Thyroid gland (tissue), 4 donors: ENCODE results near the gene SYT1. TPM values are rescaled to one million over a fixed set of nuclear protein-coding genes. Genes with fewer than 3 reads are reported as not detected.

Experiments
- DNase-seq, 2 donors: peaks; one replicate each; pipeline ENCODE4 v3.0.0-alpha.2; 2019
- H3K27ac ChIP-seq, 3 donors: fragments of 200-600 bp; sonication (generic); 1 replicate in 2 of 3; 2 replicates in 1 of 3; pipeline ENCODE4 v1.5.1; 2016 to 2019; ENCODE audit warnings: mild to moderate bottlenecking in 1 of 3, moderate library complexity in 1 of 3
- H3K27me3 ChIP-seq: fragments of 200-600 bp; sonication (generic); one replicate; pipeline ENCODE4 v1.5.1; 2019
- H3K36me3 ChIP-seq, 2 donors: fragments of 200-600 bp; sonication (generic); one replicate each; pipeline ENCODE4 v1.5.1; 2016 to 2019
- H3K4me1 ChIP-seq, 2 donors: fragments of 200-600 bp; sonication (generic); one replicate each; pipeline ENCODE4 v1.5.1; 2017 to 2019
- H3K4me3 ChIP-seq, 3 donors: fragments of 200-600 bp; sonication (generic); replicated peaks in 1 of 3; 1 replicate in 2 of 3; 2 replicates in 1 of 3; pipeline ENCODE4 v1.5.1; 2016; ENCODE audit warnings: mild to moderate bottlenecking in 1 of 3
- H3K9me3 ChIP-seq: fragments of 200-600 bp; sonication (generic); one replicate; pipeline ENCODE4 v1.5.1; 2017
- CTCF ChIP-seq, 6 experiments: fragments of 200-600 bp in 3 of 6; fragments of 450-650 bp in 3 of 6; sonication (generic) in 3 of 6; IDR thresholded peaks; one replicate each; pipeline ENCODE4 v1.5.1; 2016 to 2019; ENCODE audit warnings: antibody characterized with exemption in 6 of 6, mild to moderate bottlenecking in 2 of 6, inconsistent platforms in 1 of 6, moderate library complexity in 1 of 6
- POLR2A ChIP-seq, 2 donors: fragments of 450-650 bp; IDR thresholded peaks; one replicate each; pipeline ENCODE4 v1.6.1; 2017; ENCODE audit warnings: antibody characterized with exemption in 2 of 2, mild to moderate bottlenecking in 2 of 2, moderate library complexity in 1 of 2
- WGBS, 2 donors: methylation state at CpG; one replicate each; pipeline ENCODE4 v1.1.5; 2017; 5-methylcytosine and 5-hydroxymethylcytosine counted together
- intact Hi-C: fragments of 100-400 bp; cut with DNase I; formaldehyde crosslinking; loops from one replicate; pipeline ENCODE4 v1.15.1; 2023
- microRNA counts, 2 donors: library from miRNA; unstranded; fragments of <30 nt; microRNA quantifications; one replicate each; lab custom pipeline; 2016 to 2017
- microRNA-seq: library from miRNA; unstranded; fragments of <30 nt; microRNA quantifications from one replicate; pipeline ENCODE4, GENCODE V29; 2016
- small RNA-seq: library from RNA; depleted of rRNA; stranded (forward); fragments of <200 nt; gene quantifications from one replicate; pipeline ENCODE3, GENCODE V24; 2016
- total RNA-seq, 4 donors: library from RNA; depleted of rRNA; stranded (reverse); fragments of >200 nt; gene quantifications; one replicate each; pipeline ENCODE4 v1.2.3, GENCODE V29; 2016

The SYT1 gene
- total RNA-seq, 4 donors from 2014 or later = 0.58 to 2.4 (median 1.2) TPM

GRCh38 chr12:79487386-79488110 is 623.0 kb downstream of the SYT1 start:
- intact Hi-C loops = no loop called here
- Histone ChIP-seq H3K4me1 (no peaks in the 10 kb centered on the region), H3K9me3 (no peaks in the 10 kb centered on the region), H3K27me3 (no peaks in the 10 kb centered on the region), H3K4me3 (no peak overlapping the region), H3K27ac (no peak overlapping the region), H3K36me3 (no peaks in the 10 kb centered on the region)
- no peak for DNase-seq
- 72 to 83% methylated on average over 3 of the region's 3 CpGs for WGBS, 2 donors
- TF ChIP-seq CTCF (IDR thresholded peaks at IDR 0.05) (no peak), POLR2A (IDR thresholded peaks at IDR 0.05) (no peak)

MicroRNAs encoded within 50 kb of the gene (microRNA counts, 767-probe panel; counts per million panel counts)
- 0 to 1,828 counts per million in 2 donors for microRNA hsa-miR-1252 (lab: Ali Mortazavi, UCI)

Small RNA genes lying within 50 kb of the gene (microRNA-seq; reads per million reads assigned to microRNA genes)
- gene MIR1252 = not detected

Small RNA genes lying within 50 kb of the gene (small RNA-seq; reads per million reads assigned to genes)
- gene MIR1252 = not detected
